GM12874 (cell line): ENCODE data around the gene ENAH.

Experiments
- CTCF ChIP-seq: IDR thresholded peaks from 2 replicates; pipeline ENCODE4 v1.5.1; 2011; ENCODE audit warnings: low read depth, mild to moderate bottlenecking, control low read depth, low read length, moderate library complexity; ENCODE audit not compliant: insufficient read depth

The ENAH gene

DNA sequence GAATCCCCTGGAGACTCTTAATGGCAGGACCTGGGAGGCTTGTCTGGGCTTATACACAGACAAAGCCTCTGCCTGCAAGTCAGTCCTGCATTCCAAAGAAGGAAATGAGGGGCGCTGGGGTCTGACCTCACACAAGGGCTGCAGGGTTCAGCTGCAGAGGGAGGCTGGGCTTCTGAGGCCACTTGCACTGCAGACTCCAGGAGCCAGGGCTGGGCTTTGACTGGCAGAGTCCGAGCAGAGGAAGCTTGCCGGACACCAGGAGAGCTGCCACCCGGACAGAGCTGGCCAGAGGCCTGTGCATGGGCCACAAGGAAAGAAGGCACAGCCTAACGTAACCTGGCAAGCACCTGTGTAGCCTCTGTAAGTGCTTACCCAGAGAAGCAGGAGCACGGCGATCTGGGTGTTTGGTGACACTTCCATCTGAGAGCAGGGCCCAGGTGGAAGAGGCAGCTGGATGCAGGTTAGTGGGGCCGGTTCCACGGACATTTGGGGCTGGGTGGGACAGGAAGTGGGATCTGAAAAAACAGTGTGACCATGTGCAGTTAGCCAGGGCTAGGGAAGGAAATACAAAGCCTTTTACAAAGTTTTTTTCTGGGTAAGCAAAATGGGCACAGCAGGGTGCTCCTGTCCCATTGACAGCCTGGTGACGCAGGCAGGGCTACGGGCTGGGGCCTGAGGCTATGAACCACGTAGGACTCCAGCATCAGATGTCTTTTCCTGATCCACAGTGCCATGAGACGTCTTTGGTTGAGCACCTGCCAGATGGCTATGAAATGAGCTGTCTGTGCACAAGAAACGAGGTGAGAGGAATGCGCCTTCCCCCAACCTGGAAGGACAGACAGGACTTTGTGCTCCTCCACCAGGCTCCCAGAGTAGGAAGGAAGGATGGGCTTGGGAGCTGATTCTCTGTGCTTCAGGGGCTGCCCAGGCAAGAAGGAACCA lies 187.8 kb downstream of the ENAH start:
- no peak for TF ChIP-seq CTCF

DNA sequence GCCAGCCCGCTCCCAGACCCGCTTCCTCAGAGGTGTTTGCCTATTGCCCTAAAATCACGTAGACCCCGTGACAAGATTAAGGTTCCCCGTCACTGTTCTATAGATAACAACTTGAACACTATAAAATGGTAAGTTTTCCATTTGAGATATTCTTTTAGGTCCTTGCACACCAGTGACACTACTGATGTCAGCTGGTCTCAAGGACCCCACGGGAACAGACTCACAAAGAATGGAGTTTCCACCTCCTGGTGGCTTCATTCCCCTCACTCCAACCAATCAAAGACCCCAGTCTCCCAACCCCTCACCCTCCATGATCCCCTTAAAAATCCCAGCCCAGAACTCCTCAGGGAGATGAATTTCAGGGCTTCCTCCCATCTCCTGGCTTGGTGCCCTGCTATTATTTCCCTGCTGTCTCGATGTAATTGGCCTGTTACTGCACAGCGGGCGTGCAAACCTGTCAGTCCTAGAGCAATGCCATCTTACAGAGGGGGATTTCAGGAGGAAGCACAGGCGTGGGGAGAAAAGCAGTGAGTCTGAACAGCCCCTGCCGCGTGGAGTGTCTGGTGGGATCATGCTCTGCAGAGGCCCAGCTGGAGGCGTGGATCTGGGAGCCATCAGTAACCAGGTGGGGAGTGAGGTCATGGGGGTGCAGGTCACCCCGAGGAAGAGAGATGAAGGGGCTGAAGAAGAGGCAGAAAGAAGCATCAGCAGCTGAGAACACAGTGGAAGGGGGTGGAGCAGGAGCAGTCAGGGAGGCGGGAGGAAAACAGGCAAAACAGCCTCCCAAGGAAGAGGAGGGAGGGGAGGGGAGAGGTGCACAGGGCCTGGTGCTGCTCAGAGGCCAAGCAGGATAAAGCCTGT lies 190.0 kb downstream of the ENAH start:
- no peak for TF ChIP-seq CTCF

DNA sequence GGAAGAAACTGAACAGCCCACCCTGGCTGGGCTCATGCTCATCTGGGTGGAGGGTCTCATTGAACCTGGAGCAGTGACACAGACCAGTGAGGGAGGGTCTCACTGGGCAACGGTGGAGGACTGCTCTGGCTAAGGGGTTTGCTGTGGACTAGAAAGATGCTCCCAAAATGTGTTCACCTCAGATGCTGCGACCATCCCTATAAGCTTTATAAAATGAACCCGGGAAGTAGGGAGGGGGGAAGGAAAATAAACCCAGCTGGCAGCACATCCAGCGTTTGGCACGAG lies 190.6 kb downstream of the ENAH start:
- no peak for TF ChIP-seq CTCF

DNA sequence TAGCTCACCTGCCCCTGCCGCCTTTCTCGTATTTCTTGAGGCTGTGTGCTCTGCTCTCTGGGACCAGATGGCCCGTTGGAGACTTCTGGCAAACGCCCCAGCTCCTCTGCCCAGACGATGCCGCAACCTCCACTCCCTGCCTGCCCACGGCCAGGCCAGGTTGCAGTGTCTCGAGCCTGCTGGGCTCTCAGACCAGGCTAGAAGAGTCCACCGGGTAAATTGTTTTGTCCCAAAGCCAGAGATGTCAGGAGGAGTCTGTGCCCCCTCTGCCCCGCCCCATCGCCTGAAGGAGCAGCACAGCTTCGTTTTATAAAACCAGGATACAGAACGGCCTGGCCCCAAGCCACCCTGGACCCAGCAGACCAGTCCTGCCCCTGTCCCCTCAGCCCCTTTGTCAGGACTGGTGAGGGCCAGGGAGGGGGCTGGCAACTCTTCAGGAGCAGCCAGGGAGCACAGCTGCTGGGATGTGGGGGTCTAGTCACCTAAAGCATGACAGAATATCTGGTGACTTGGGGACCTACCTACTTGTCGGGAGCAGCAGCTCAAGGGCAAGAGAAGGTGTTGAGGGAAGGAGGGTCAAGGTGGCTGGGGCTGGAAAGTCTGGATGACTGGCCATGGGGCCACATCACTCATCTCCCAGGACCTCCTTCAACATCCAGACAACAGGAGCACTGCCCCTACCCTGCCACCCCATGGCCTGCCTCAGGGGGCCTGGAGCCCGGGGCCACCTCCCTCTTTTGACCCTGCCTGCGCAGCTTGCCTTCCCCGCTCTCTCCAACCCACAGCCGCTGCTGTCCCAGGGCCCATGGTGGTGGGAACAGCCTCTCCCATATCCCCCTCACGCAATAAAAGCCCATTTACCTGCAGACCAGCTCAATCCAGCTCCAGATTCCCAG lies 191.1 kb downstream of the ENAH start:
- TF ChIP-seq CTCF: no peak

DNA sequence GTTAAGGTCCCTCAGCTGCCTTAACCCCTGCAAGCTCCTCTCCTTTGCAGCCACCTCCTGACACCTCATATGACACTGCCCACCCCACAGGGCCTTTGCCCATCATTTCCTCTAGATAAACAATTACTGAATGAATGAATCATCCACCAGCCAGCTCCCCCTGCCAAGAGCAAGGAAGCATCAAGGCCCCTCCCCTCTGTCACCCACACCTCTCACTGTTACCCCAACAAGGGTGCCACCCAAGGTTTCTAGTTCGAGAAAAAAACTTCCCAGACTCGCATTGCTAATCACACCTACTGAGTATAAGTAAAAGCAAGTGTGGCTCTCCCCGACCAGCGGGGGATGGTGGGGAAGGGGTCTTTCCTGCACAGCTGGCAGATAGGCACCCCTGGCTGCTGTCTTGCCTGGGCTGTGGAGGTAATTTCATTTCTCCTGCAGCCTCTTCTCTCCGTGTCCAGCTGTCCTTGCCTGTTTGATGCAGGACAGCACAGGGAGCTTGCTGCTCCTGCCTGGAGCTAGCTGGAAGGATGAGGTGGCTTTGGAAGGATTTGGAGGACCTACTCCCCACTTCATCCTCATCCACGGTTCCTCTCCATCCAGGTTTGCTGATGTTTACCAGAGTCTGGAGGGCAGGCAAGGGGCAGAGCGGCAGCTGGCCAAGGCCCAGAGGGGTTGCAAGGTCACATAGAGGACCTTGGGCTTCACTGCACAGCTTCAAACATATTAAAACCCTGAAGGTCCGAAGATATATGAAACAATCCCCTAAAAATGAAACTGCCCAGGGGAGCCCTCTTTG lies 192.0 kb downstream of the ENAH start:
- no peak for TF ChIP-seq CTCF

- no peak for TF ChIP-seq CTCF
Observed at GRCh38 chr1:225460021-225460736, 192.7 kb downstream of the ENAH start.
